Measurements from ENCODE around the gene BCOR.

- TF ChIP-seq SNAI2 (CRISPR knock-in tag; IDR thresholded peaks at IDR 0.05) (no peak), RARB (CRISPR knock-in tag; IDR thresholded peaks at IDR 0.05) (no peak), ARNTL (CRISPR knock-in tag; IDR thresholded peaks at IDR 0.05; ENCODE audit: borderline replicate concordance, low read depth) (no peak)
Measured at GRCh38 chrX:40076750-40077575, 20.8 kb downstream of the BCOR start.

Data from SK-N-SH treated with all-trans-retinoic acid at 6 μM for 48 hours (cell line).